ENCODE measurements around the gene SLC2A2.

GRCh38 chr3:171018156-171018935, 8.2 kb downstream of the SLC2A2 start:
- no peak for TF ChIP-seq EP300 (IDR thresholded peaks at IDR 0.05)
- no peak for TF ChIP-seq POLR2A (IDR thresholded peaks at IDR 0.05)
- no peak for TF ChIP-seq CTCF (IDR thresholded peaks at IDR 0.05)
- no peak for TF ChIP-seq POLR2AphosphoS5 (IDR thresholded peaks at IDR 0.05)

All from suprapubic skin (tissue), 4 donors.